ENCODE data around the gene SBNO2.

The SBNO2 gene

GRCh38 chr19:1132552-1133383 is 41.3 kb downstream of the SBNO2 start (continued):
- TF ChIP-seq TSHZ2 (CRISPR knock-in tag; IDR thresholded peaks at IDR 0.05) (no peak), OSR1 (CRISPR knock-in tag; IDR thresholded peaks at IDR 0.05) (no peak)

GRCh38 chr19:1131718-1132551 is 42.1 kb downstream of the SBNO2 start:
- TF ChIP-seq PATZ1 (CRISPR knock-in tag; IDR thresholded peaks at IDR 0.05; ENCODE audit: borderline replicate concordance) (no peak), POU6F1 (CRISPR knock-in tag; IDR thresholded peaks at IDR 0.05; ENCODE audit: borderline replicate concordance, low read depth) (no peak), RARB (CRISPR knock-in tag; IDR thresholded peaks at IDR 0.05) (no peak), ZC3H10 (CRISPR knock-in tag; IDR thresholded peaks at IDR 0.05) (no peak), OSR1 (CRISPR knock-in tag; IDR thresholded peaks at IDR 0.05) (no peak), GLIS3 (CRISPR knock-in tag; IDR thresholded peaks at IDR 0.05) (no peak), CSRNP3 (CRISPR knock-in tag; IDR thresholded peaks at IDR 0.05) (no peak), BACH2 (CRISPR knock-in tag; IDR thresholded peaks at IDR 0.05; ENCODE audit: borderline replicate concordance) (no peak), ZFP3 (CRISPR knock-in tag; IDR thresholded peaks at IDR 0.05) (no peak), ESRRG (CRISPR knock-in tag; IDR thresholded peaks at IDR 0.05) (no peak), TOX (CRISPR knock-in tag; IDR thresholded peaks at IDR 0.05; ENCODE audit: borderline replicate concordance) (no peak), CSDC2 (CRISPR knock-in tag; IDR thresholded peaks at IDR 0.05) (no peak), ZFP30 (CRISPR knock-in tag; IDR thresholded peaks at IDR 0.05) (no peak), SNAI2 (CRISPR knock-in tag; IDR thresholded peaks at IDR 0.05) (no peak), TSHZ2 (CRISPR knock-in tag; IDR thresholded peaks at IDR 0.05) (no peak), ZNF565 (CRISPR knock-in tag; conservative IDR thresholded peaks at IDR 0.05; ENCODE audit: low read depth) (no peak), ISL1 (CRISPR knock-in tag; IDR thresholded peaks at IDR 0.05) (no peak), TCF4 (CRISPR knock-in tag; IDR thresholded peaks at IDR 0.05; ENCODE audit: borderline replicate concordance) (no peak)
- no peak for ATAC-seq
